CD4-positive, alpha-beta T cell (primary cell): Measurements from ENCODE around the gene TFAP2D. TPM values are rescaled to one million over a fixed set of nuclear protein-coding genes. Genes with fewer than 3 reads are reported as not detected.

Source experiments
- ATAC-seq: fragments of 200-7000 bp; cut with Tn5 transposase; one replicate; pipeline ENCODE4 v1.10.0; 2022; ENCODE audit warnings: mild to moderate bottlenecking; ENCODE audit not compliant: poor library complexity
- CTCF ChIA-PET: fragments of 350-600 bp; sonication (Branson Sonifier 250); formaldehyde crosslinking; loops from one replicate; lab custom pipeline; 2021; ENCODE audit warnings: antibody characterized with exemption, inconsistent platforms; lab: Charles Lee
- POLR2A ChIA-PET: fragments of 350-600 bp; sonication (Branson Sonifier 250); formaldehyde crosslinking; loops from one replicate; lab custom pipeline; 2021; ENCODE audit warnings: antibody characterized with exemption, inconsistent platforms; lab: Charles Lee
- DNase-seq, 14 experiments: peaks; one replicate each; pipeline ENCODE4 v3.0.0-alpha.2; 2013 to 2020; ENCODE audit warnings: mixed read lengths in 2 of 14
- H3K27ac ChIP-seq, 2 donors: one replicate each; pipeline versions ENCODE4 v1.5.1 to v1.7.0; 2013; ENCODE audit warnings: low read length in 2 of 2, low read depth in 1 of 2, mild to moderate bottlenecking in 1 of 2
- H3K27me3 ChIP-seq, 2 experiments: 1 replicate in 1 of 2; 2 replicates in 1 of 2; pipeline versions ENCODE4 v1.6.1 to v1.7.0; 2013; ENCODE audit warnings: low read length in 2 of 2, control low read depth in 1 of 2, mild to moderate bottlenecking in 1 of 2, moderate library complexity in 1 of 2; ENCODE audit not compliant: insufficient read depth in 2 of 2, control insufficient read depth in 1 of 2
- H3K36me3 ChIP-seq: one replicate; pipeline ENCODE4 v1.6.1; 2013; ENCODE audit warnings: low read length, control low read depth; ENCODE audit not compliant: insufficient read depth
- H3K4me1 ChIP-seq: one replicate; pipeline ENCODE4 v1.6.1; 2013; ENCODE audit warnings: low read length, control low read depth; ENCODE audit not compliant: insufficient read depth
- H3K4me3 ChIP-seq: one replicate; pipeline ENCODE4 v1.5.1; 2013; ENCODE audit warnings: mild to moderate bottlenecking, low read length, moderate library complexity
- H3K9me3 ChIP-seq, 2 experiments: 1 replicate in 1 of 2; 2 replicates in 1 of 2; pipeline versions ENCODE4 v1.6.1 to v1.7.0; 2013; ENCODE audit warnings: low read length in 2 of 2, mild to moderate bottlenecking in 2 of 2, control low read depth in 1 of 2, moderate library complexity in 1 of 2; ENCODE audit not compliant: control insufficient read depth in 1 of 2, insufficient read depth in 1 of 2
- H3K27ac Mint-ChIP-seq: one replicate; pipeline ENCODE4 v1.8.0; 2020; ENCODE audit warnings: mixed read lengths
- H3K27me3 Mint-ChIP-seq: one replicate; pipeline ENCODE4 v1.8.0; 2021; ENCODE audit warnings: mixed read lengths
- H3K36me3 Mint-ChIP-seq: one replicate; pipeline ENCODE4 v1.8.0; 2021; ENCODE audit warnings: low read depth, mixed read lengths
- H3K4me1 Mint-ChIP-seq: one replicate; pipeline ENCODE4 v1.8.0; 2021; ENCODE audit warnings: low read depth, mixed read lengths
- H3K4me3 Mint-ChIP-seq: one replicate; pipeline ENCODE4 v1.8.0; 2020; ENCODE audit warnings: mild to moderate bottlenecking, mixed read lengths
- H3K9me3 Mint-ChIP-seq: one replicate; pipeline ENCODE4 v1.8.0; 2020; ENCODE audit warnings: mixed read lengths
- intact Hi-C, 2 experiments: fragments of 100-400 bp; cut with DNase I in 1 of 2; cut with micrococcal nuclease in 1 of 2; formaldehyde crosslinking; loops; one replicate each; pipeline versions ENCODE4 v1.15.1 to v1.9.0; 2023 to 2025; cut with DNase I, micrococcal nuclease
- total RNA-seq, 174 experiments: library from RNA in 2 of 174; stranded (reverse) in 2 of 174; gene quantifications; one replicate each; pipeline ENCODE4 v1.2.3 and lab custom pipeline; 2021 to 2026
- TF ChIP-seq, protein P1 (sequence below): fragments of 200-600 bp; IDR thresholded peaks from one replicate; pipeline ENCODE4 v1.8.0; 2022; ENCODE audit warnings: antibody characterized with exemption, mild to moderate bottlenecking

Gene TFAP2D
- total RNA-seq, 2 experiments from 2014 or later, result not detected

DNA sequence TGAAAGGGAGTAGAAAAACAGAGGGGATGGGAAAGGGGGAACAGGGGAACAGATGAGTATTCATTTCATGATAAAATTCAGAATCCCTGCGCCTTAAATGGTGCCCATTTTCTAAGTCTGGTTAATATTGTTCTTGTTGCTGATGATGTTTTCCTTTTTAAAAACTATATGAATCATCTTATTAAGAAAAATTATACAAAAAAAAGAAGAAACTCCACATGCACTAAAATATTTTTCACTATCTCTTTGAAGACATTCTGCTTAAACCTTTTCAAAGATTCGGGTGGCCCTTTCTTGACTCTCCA lies 104.3 kb downstream of the TFAP2D start:
- peaks cover 5% of the 10 kb centered on the region for H3K4me1 ChIP-seq
- no peak for ATAC-seq
- no peak overlapping the region for H3K4me3 Mint-ChIP-seq
- H3K27me3 ChIP-seq, result peaks cover 45 to 67% of the 10 kb centered on the region in 2 experiments
- peaks cover 23% of the 10 kb centered on the region for H3K4me1 Mint-ChIP-seq
- ChIA-PET POLR2A (no interaction called here), CTCF (no interaction called here)
- H3K4me3 ChIP-seq, result no peak overlapping the region
- peaks cover 0 to 7% of the 10 kb centered on the region in 2 experiments for H3K9me3 ChIP-seq
- H3K36me3 ChIP-seq, result no peaks in the 10 kb centered on the region
- no peaks in the 10 kb centered on the region for H3K36me3 Mint-ChIP-seq
- H3K9me3 Mint-ChIP-seq, result no peaks in the 10 kb centered on the region
- H3K27ac ChIP-seq, result no peak overlapping the region
- peaks cover 87% of the 10 kb centered on the region for H3K27me3 Mint-ChIP-seq
- TF ChIP-seq, protein P1, sequence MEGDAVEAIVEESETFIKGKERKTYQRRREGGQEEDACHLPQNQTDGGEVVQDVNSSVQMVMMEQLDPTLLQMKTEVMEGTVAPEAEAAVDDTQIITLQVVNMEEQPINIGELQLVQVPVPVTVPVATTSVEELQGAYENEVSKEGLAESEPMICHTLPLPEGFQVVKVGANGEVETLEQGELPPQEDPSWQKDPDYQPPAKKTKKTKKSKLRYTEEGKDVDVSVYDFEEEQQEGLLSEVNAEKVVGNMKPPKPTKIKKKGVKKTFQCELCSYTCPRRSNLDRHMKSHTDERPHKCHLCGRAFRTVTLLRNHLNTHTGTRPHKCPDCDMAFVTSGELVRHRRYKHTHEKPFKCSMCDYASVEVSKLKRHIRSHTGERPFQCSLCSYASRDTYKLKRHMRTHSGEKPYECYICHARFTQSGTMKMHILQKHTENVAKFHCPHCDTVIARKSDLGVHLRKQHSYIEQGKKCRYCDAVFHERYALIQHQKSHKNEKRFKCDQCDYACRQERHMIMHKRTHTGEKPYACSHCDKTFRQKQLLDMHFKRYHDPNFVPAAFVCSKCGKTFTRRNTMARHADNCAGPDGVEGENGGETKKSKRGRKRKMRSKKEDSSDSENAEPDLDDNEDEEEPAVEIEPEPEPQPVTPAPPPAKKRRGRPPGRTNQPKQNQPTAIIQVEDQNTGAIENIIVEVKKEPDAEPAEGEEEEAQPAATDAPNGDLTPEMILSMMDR, result no peak
- no peak for DNase-seq
- no peak overlapping the region for H3K27ac Mint-ChIP-seq
- intact Hi-C loops, result loop anchor here (2.0 to 5.0 kb wide), 2 partner anchors 1200 to 1203 kb away; no protein-coding TSS in a partner anchor

DNA sequence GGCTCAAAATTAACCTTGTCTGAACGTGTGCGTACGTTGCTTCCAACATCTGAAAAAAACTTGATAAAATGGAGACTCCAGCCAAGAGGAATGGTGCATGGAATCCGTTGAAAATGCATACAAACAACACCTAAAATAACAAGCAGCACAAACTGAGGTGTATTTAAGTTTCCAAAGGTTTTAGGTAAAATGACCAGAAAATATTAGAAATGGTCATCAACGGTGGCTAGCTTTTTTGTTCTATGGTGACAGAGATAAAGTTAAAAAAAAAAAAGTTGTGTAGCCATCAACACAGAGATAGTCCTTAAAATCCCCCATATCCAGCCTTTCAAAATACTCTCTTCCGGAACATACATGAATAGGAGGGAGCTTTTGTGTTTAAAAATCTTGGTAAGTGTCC lies 104.7 kb downstream of the TFAP2D start:
- H3K9me3 ChIP-seq, result peaks cover 0 to 7% of the 10 kb centered on the region in 2 experiments
- H3K4me1 ChIP-seq, result peaks cover 5% of the 10 kb centered on the region
- no peak for ATAC-seq
- ChIA-PET CTCF (no interaction called here), POLR2A (no interaction called here)
- Mint-ChIP-seq H3K4me1 (peaks cover 23% of the 10 kb centered on the region), H3K27ac (no peak overlapping the region), H3K36me3 (no peaks in the 10 kb centered on the region), H3K27me3 (peaks cover 91% of the 10 kb centered on the region), H3K4me3 (peak overlapping the region; percentile 30), H3K9me3 (no peaks in the 10 kb centered on the region)
- H3K27me3 ChIP-seq, result peaks cover 50 to 71% of the 10 kb centered on the region in 2 experiments
- no peak for DNase-seq
- H3K4me3 ChIP-seq, result no peak overlapping the region
- intact Hi-C loops, result loop anchor here in 1 of 2 experiments (5.0 kb wide), 1 partner anchor 1199 kb away; no protein-coding TSS in a partner anchor
- H3K36me3 ChIP-seq, result no peaks in the 10 kb centered on the region
- TF ChIP-seq, protein P1, result no peak
- no peak overlapping the region for H3K27ac ChIP-seq

DNA sequence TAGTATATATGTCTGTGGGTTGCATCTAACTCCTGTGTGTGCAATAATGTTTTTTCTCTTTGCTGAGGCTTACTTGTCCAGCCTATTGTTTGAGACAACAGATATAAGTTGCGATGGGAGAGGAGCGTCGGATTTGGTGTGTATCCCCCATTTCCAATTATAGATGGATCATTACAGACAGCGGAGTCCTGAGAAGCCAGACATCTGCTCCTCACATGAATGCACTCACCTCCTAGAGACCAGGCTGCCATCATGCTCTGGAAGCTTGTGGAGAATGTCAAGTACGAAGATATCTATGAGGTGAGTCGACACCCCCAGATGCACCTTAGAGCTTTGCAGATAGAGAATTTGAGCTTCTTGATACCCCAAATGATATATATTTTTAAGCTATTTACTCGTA lies 105.3 kb downstream of the TFAP2D start, which contains the start of gene TFAP2B:
TSS of gene TFAP2B (plus strand) at position 199 of the 400 bp plus-strand sequence. CDS start at position 220, 21 bp downstream.
- peak within 1 kb of the TSS; percentile 30 for H3K4me3 Mint-ChIP-seq

More for the DNA sequence above, 105.3 kb downstream of the TFAP2D start, which contains the start of gene TFAP2B:
- Histone ChIP-seq H3K4me1 (peaks cover 5% of the 10 kb centered on the region), H3K27ac (no peak within 1 kb of the TSS), H3K36me3 (no peaks in the 10 kb centered on the region), H3K4me3 (no peak within 1 kb of the TSS), H3K27me3 (peaks cover 55 to 78% of the 10 kb centered on the region in 2 experiments), H3K9me3 (peaks cover 0 to 13% of the 10 kb centered on the region in 2 experiments)
- TF ChIP-seq, protein P1, result no peak
- H3K27ac Mint-ChIP-seq, result no peak within 1 kb of the TSS
- H3K9me3 Mint-ChIP-seq, result no peaks in the 10 kb centered on the region
- intact Hi-C loops, result loop anchor here in 1 of 2 experiments (5.0 kb wide), 1 partner anchor 1199 kb away; no protein-coding TSS in a partner anchor
- CTCF ChIA-PET, result no interaction called here
- H3K27me3 Mint-ChIP-seq, result peaks cover 92% of the 10 kb centered on the region
- peaks cover 23% of the 10 kb centered on the region for H3K4me1 Mint-ChIP-seq
- DNase-seq (no peak), ATAC-seq (no peak)
- H3K36me3 Mint-ChIP-seq, result no peaks in the 10 kb centered on the region
- POLR2A ChIA-PET, result no interaction called here
